Endothelial cell of umbilical vein (primary cell): ENCODE data around the gene ALDOC. TPM values are rescaled to one million over a fixed set of nuclear protein-coding genes. Genes with fewer than 3 reads are reported as not detected.
A peak's percentile ranks its signal among the peaks of the same experiment; 100 is the strongest.

Experiments
- BruUV-seq: library from RNA; stranded (reverse); fragments of 400-500 nt; replicated peaks from 2 replicates; lab custom pipeline; 2021; lab: Mats Ljungman, UMichigan
- CTCF ChIA-PET: fragments of 300-600, 350-600 bp; sonication (Branson Sonifier 250); formaldehyde crosslinking; loops from one replicate; lab custom pipeline; 2021; ENCODE audit warnings: antibody characterized with exemption, inconsistent platforms; lab: Charles Lee
- POLR2A ChIA-PET: fragments of 300-600, 350-600 bp; sonication (Branson Sonifier 250); formaldehyde crosslinking; loops from one replicate; lab custom pipeline; 2021; ENCODE audit warnings: antibody characterized with exemption, inconsistent platforms; lab: Charles Lee
- DNase-seq: peaks from one replicate; pipeline ENCODE4 v3.0.0-alpha.2; 2011; ENCODE audit warnings: low read depth, low spot score
- FAIRE-seq: peaks from 2 replicates; lab custom pipeline; 2011; peaks lifted over from hg19 to GRCh38; lab: Jason Lieb, UNC
- H2AFZ ChIP-seq: 2 replicates; pipeline ENCODE4 v1.6.0; 2012; ENCODE audit warnings: low read depth, low read length, control low read depth, inconsistent platforms
- H3K27ac ChIP-seq: 2 replicates; pipeline ENCODE4 v1.5.1; 2011; ENCODE audit warnings: low read depth, mild to moderate bottlenecking, control low read depth, low read length, moderate library complexity; ENCODE audit not compliant: insufficient read depth
- H3K27me3 ChIP-seq, 2 experiments: 2 replicates each; pipeline versions ENCODE4 v1.6.0 to v1.6.1; 2011; ENCODE audit warnings: low read length in 2 of 2, mixed read lengths in 1 of 2; ENCODE audit not compliant: control insufficient read depth in 2 of 2, insufficient read depth in 2 of 2
- H3K36me3 ChIP-seq, 2 experiments: 2 replicates in 1 of 2; 3 replicates in 1 of 2; pipeline ENCODE4 v1.5.1; 2011; ENCODE audit warnings: low read length in 2 of 2, mild to moderate bottlenecking in 1 of 2, moderate library complexity in 1 of 2; ENCODE audit not compliant: control insufficient read depth in 2 of 2, insufficient read depth in 2 of 2; ENCODE audit errors: extremely low read depth in 1 of 2
- H3K4me1 ChIP-seq: 3 replicates; pipeline ENCODE4 v1.5.1; 2011; ENCODE audit warnings: mild to moderate bottlenecking, low read length; ENCODE audit not compliant: control insufficient read depth, insufficient read depth; ENCODE audit errors: extremely low read depth
- H3K4me2 ChIP-seq: 2 replicates; pipeline ENCODE4 v1.6.1; 2011; ENCODE audit warnings: low read length, control low read depth, mixed read lengths; ENCODE audit not compliant: insufficient read depth
- H3K4me3 ChIP-seq, 3 experiments: fragments of 200-600 bp in 1 of 3; sonication (generic), shearing (Covaris generic) in 1 of 3; replicated peaks in 1 of 3; 2 replicates each; pipeline ENCODE4 v1.5.1; 2011 to 2016; ENCODE audit warnings: control low read depth in 3 of 3, low read length in 3 of 3, mild to moderate bottlenecking in 2 of 3, inconsistent platforms in 1 of 3, low read depth in 1 of 3, moderate library complexity in 1 of 3; ENCODE audit not compliant: insufficient read depth in 1 of 3
- H3K79me2 ChIP-seq: 2 replicates; pipeline ENCODE4 v1.6.0; 2012; ENCODE audit warnings: low read length, inconsistent platforms; ENCODE audit not compliant: control insufficient read depth, insufficient read depth
- H3K9ac ChIP-seq: replicated peaks from 2 replicates; pipeline ENCODE3; 2011; ENCODE audit warnings: low read length, control low read depth; ENCODE audit not compliant: insufficient read depth; ENCODE audit errors: extremely low read depth
- H3K9me1 ChIP-seq: replicated peaks from 3 replicates; pipeline ENCODE4 v1.6.0; 2011; ENCODE audit warnings: mild to moderate bottlenecking, low read length; ENCODE audit not compliant: control insufficient read depth, insufficient read depth; ENCODE audit errors: extremely low read depth
- H3K9me3 ChIP-seq: replicated peaks from 2 replicates; pipeline ENCODE4 v1.5.1; 2012; ENCODE audit warnings: low read length, inconsistent platforms; ENCODE audit not compliant: control insufficient read depth, insufficient read depth
- H4K20me1 ChIP-seq: replicated peaks from 2 replicates; pipeline ENCODE3; 2011; ENCODE audit warnings: mild to moderate bottlenecking, low read length; ENCODE audit not compliant: control insufficient read depth, insufficient read depth; ENCODE audit errors: extremely low read depth
- CTCF ChIP-seq, 2 donors: IDR thresholded peaks; 1 replicate in 1 of 2; 2 replicates in 1 of 2; pipeline ENCODE4 v1.5.1; 2011; ENCODE audit warnings: low read length in 2 of 2, mild to moderate bottlenecking in 2 of 2, moderate library complexity in 2 of 2, control low read depth in 1 of 2, inconsistent platforms in 1 of 2, low read depth in 1 of 2; ENCODE audit not compliant: insufficient read depth in 1 of 2; ENCODE audit errors: extremely low read depth in 1 of 2
- EZH2 ChIP-seq: IDR thresholded peaks from 2 replicates; pipeline ENCODE4 v1.6.1; 2012; ENCODE audit warnings: borderline replicate concordance, low read depth, mild to moderate bottlenecking, moderate library complexity, low read length, inconsistent platforms; ENCODE audit not compliant: severe bottlenecking
- FOS ChIP-seq: IDR thresholded peaks from 2 replicates; pipeline ENCODE4 v1.6.1; 2011; ENCODE audit warnings: mild to moderate bottlenecking, low read length, moderate library complexity, borderline replicate concordance; ENCODE audit not compliant: insufficient read depth
- GATA2 ChIP-seq: IDR thresholded peaks from 2 replicates; pipeline ENCODE4 v1.7.0; 2011; ENCODE audit warnings: low read depth, mild to moderate bottlenecking, moderate library complexity, mixed read lengths, low read length; ENCODE audit not compliant: insufficient read length, insufficient read depth
- JUN ChIP-seq: IDR thresholded peaks from 2 replicates; pipeline ENCODE4 v1.6.1; 2011; ENCODE audit warnings: borderline replicate concordance, low read depth; ENCODE audit not compliant: insufficient read length, insufficient read depth
- MAX ChIP-seq: IDR thresholded peaks from 2 replicates; pipeline ENCODE4 v1.6.1; 2011; ENCODE audit not compliant: insufficient read depth, insufficient read length
- MYC ChIP-seq: IDR thresholded peaks from one replicate; pipeline ENCODE4 v1.6.1; 2011; ENCODE audit warnings: mild to moderate bottlenecking, low read depth, low read length
- POLR2A ChIP-seq: IDR thresholded peaks from 2 replicates; pipeline ENCODE4 v1.6.1; 2012; ENCODE audit warnings: low read depth, mild to moderate bottlenecking, control low read depth, low read length
- POLR2AphosphoS5 ChIP-seq: IDR thresholded peaks from 2 replicates; pipeline ENCODE4 v1.6.1; 2012; ENCODE audit warnings: low read depth, mild to moderate bottlenecking, control low read depth, low read length, moderate library complexity; ENCODE audit not compliant: insufficient read depth
- dilution Hi-C: fragments of 300-500 bp; cut with MboI; formaldehyde crosslinking; loops from one replicate; pipeline ENCODE4 v1.15.0; 2019; ENCODE audit warnings: low sequenced_read_pairs; ENCODE audit not compliant: extremely low pct_ligation_motif_present
- intact Hi-C: fragments of 100-400 bp; cut with micrococcal nuclease; formaldehyde crosslinking; loops from one replicate; pipeline ENCODE4 v1.10.0; 2022
- polyA plus RNA-seq, 4 experiments: library from polyadenylated mRNA; depleted of rRNA in 3 of 4; stranded (reverse) in 3 of 4; unstranded in 1 of 4; fragments of >200 nt; gene quantifications; 2 replicates each; pipeline versions ENCODE4 v1.2.1 to v1.2.3, GENCODE V29; 2011 to 2012; ENCODE audit warnings: missing spikeins in 1 of 4
- total RNA-seq: library from RNA; stranded (reverse); gene quantifications from 2 replicates; pipeline ENCODE4 v1.2.3, GENCODE V29; 2021

Gene ALDOC
- total and polyA plus RNA-seq, 2 donors (not counting 3 experiments of a cell fraction or from before 2014, with no cell fraction given): 7.2 to 18.9 TPM

DNA sequence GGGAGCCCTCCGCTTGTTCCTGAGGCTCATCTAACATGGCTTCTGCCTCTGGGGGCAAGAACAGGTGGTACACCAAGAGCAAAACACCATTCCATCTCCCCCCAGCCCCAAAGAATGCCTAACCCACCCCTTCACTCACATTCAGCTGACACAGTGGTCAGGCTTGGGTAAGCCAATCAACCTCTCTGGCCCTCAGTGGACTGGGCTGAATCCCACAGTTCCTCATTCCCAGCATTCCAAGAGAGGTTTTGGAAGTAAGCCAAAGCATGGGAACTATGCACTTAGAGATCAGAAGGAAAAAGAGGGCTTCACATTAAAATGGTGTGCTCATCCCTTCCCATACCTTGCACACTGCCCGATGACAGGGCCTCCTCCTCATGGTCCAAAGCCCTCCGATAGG, 13.2 kb downstream of the ALDOC start:
- intact Hi-C loops (no loop called here), dilution Hi-C loops (no loop called here)
- Histone ChIP-seq H3K27me3 (no peaks in the 10 kb centered on the region), H2AFZ (no peak overlapping the region), H3K4me2 (no peak overlapping the region), H3K4me3 (no peak overlapping the region), H3K9me3 (no peaks in the 10 kb centered on the region), H3K79me2 (peaks cover 3% of the 10 kb centered on the region), H3K27ac (no peak overlapping the region), H3K4me1 (no peaks in the 10 kb centered on the region), H3K9ac (no peak overlapping the region), H3K36me3 (peaks cover 4 to 7% of the 10 kb centered on the region in 2 experiments), H4K20me1 (no peaks in the 10 kb centered on the region), H3K9me1 (no peaks in the 10 kb centered on the region)
- BruUV-seq: no TSS peak
- ChIA-PET POLR2A (no interaction called here), CTCF (no interaction called here)
- peak; percentile 38 for DNase-seq
- TF ChIP-seq MYC (no peak), GATA2 (no peak), JUN (no peak), EZH2 (no peak), FOS (no peak), POLR2AphosphoS5 (no peak), CTCF (IDR thresholded peaks at IDR 0.05; ENCODE audit: extremely low read depth in 1 of 2, insufficient read depth in 1 of 2, low read depth in 1 of 2, low read length in 2 of 2) (no peak), POLR2A (no peak), MAX (no peak)
- peak; percentile 58 for FAIRE-seq
